BJ (cell line): ENCODE data around the gene GRB7. TPM values are rescaled to one million over a fixed set of nuclear protein-coding genes. Genes with fewer than 3 reads are reported as not detected.

ENCODE experiments used
- CTCF ChIA-PET: fragments of 350-600 bp; formaldehyde crosslinking; extraction: SDS; loops from one replicate; lab custom pipeline; 2021; ENCODE audit warnings: antibody characterized with exemption, inconsistent platforms; lab: Yijun Ruan, JAX
- POLR2A ChIA-PET: fragments of 300-600 bp; sonication (Branson Sonifier 250); formaldehyde crosslinking; extraction: SDS; loops from one replicate; lab custom pipeline; 2021; ENCODE audit warnings: antibody characterized with exemption; lab: Charles Lee
- DNase-seq: peaks from one replicate; pipeline ENCODE4 v3.0.0-alpha.2; 2011; ENCODE audit warnings: low read depth
- H3K27me3 ChIP-seq: 2 replicates; pipeline ENCODE4 v1.6.0; 2011; ENCODE audit warnings: low read length; ENCODE audit not compliant: control insufficient read depth, insufficient read depth
- H3K36me3 ChIP-seq: 2 replicates; pipeline ENCODE4 v1.5.1; 2011; ENCODE audit warnings: low read length; ENCODE audit not compliant: control insufficient read depth, insufficient read depth
- H3K4me3 ChIP-seq: 2 replicates; pipeline ENCODE4 v1.5.1; 2011; ENCODE audit warnings: low read depth, mild to moderate bottlenecking, control low read depth, low read length
- polyA plus RNA-seq: library from polyadenylated mRNA; depleted of rRNA; stranded (reverse); fragments of >200 nt; gene quantifications from 2 replicates; pipeline ENCODE4 v1.2.3, GENCODE V29; 2011
- TF ChIP-seq, protein P1 (sequence below): IDR thresholded peaks from 2 replicates; pipeline ENCODE4 v1.5.1; 2011; ENCODE audit warnings: low read depth, mild to moderate bottlenecking, control low read depth, inconsistent platforms, low read length, moderate library complexity; ENCODE audit not compliant: insufficient read depth

GRB7 gene
- polyA plus RNA-seq, 1 experiment = 0.23 TPM

DNA sequence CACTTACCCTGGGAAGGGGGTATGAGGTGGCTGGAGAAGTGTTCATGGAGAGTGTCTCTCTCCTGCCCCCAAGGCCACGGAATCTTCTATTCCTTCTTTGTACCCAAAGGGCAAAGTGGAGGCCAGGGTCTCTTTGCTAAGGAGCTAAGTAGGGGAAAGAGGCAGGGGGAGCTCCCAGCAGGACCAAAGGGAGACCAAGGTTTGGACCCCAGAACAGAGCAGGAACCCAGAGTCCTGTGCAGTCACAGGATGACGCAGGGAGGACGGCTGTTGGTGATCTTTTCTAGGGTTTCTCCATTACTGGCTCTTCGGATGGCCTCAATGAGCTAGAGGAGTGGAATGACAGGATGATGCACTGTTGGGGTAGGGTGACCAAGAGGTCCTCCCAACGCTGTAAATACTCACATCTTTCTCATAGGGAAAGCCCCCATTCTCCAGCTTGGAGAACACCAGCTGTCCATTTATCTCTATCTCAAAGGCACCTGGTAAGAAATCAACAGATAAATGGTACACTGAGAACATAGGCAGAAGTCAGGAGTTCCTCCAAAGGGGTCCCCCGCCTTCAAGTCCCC is 8.4 kb upstream of the GRB7 start:
- POLR2A ChIA-PET = interaction anchor here (0.7 kb wide), 1 partner anchor 34 kb away, joined by 4 read pairs; no protein-coding TSS in a partner anchor
- H3K36me3 ChIP-seq = peaks cover 30% of the 10 kb centered on the region
- no peak for DNase-seq
- H3K4me3 ChIP-seq = peak overlapping the region; percentile 89
- H3K27me3 ChIP-seq = peaks cover 1% of the 10 kb centered on the region; the same call in 1 of the 2 replicates
- CTCF ChIA-PET = interaction anchor here (0.6 to 3.6 kb wide), 20 partner anchors 8 to 108 kb away, joined by 3 to 15 read pairs (median 6); partner anchors contain the start of genes ERBB2, PGAP3 and PNMT
- TF ChIP-seq, protein P1, sequence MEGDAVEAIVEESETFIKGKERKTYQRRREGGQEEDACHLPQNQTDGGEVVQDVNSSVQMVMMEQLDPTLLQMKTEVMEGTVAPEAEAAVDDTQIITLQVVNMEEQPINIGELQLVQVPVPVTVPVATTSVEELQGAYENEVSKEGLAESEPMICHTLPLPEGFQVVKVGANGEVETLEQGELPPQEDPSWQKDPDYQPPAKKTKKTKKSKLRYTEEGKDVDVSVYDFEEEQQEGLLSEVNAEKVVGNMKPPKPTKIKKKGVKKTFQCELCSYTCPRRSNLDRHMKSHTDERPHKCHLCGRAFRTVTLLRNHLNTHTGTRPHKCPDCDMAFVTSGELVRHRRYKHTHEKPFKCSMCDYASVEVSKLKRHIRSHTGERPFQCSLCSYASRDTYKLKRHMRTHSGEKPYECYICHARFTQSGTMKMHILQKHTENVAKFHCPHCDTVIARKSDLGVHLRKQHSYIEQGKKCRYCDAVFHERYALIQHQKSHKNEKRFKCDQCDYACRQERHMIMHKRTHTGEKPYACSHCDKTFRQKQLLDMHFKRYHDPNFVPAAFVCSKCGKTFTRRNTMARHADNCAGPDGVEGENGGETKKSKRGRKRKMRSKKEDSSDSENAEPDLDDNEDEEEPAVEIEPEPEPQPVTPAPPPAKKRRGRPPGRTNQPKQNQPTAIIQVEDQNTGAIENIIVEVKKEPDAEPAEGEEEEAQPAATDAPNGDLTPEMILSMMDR = no peak

DNA sequence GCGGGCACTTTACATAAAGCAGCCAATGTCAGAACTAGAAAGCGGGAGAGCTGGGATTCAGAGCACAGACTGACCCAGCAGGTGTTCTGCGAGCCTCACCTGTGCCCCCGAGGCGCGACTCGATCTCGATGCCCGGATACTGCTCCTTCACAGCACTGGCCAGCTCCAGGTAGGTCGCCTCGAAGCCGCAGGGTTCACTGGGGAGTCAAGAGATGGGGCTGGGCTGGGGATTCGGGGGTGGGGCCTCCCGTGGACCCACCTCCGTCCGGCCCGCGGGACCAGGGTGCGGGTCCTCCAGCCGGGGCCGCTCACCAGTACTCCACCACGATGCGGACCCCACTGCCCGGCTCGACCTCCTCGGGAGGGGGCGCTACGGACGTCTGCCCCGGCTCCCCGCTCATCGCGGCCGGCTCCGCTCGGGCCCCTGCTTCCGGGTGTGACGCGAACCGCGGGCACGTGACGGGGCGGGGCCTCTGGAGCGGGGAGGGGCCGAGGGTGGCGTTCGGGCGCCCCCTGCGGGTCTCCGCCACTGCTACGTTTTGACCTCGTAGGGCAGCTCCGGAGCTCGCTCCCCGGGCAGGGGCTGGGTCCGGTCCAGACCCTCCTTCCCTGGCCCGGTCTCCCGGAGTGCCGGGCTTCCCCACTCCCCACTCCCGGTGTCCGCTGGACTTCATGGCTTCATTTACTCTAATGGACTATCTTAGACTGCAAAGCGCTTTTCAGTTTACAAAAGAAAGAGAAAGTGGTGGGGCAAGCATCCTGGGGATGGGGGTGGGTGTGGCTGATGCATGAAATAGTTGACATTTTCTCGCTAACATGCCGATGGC is 7.4 kb upstream of the GRB7 start, which contains the start of gene MIEN1:
Gene MIEN1, minus strand, starts transcription at position 438 of the 827 bp plus-strand sequence. Its CDS starts 37 bp downstream, at position 401.
- peaks cover 22% of the 10 kb centered on the region for H3K36me3 ChIP-seq
- ChIA-PET CTCF (interaction anchor here (0.6 to 3.6 kb wide), 26 partner anchors 8 to 108 kb away, joined by 3 to 15 read pairs (median 4); partner anchors contain the start of genes ERBB2, PGAP3 and PNMT), POLR2A (interaction anchor here (0.6 to 0.7 kb wide), 2 partner anchors 33 to 185 kb away, joined by 3 to 4 read pairs; no protein-coding TSS in a partner anchor)
- no peak for DNase-seq
- H3K27me3 ChIP-seq = peaks cover 1% of the 10 kb centered on the region; the same call in 1 of the 2 replicates
- TF ChIP-seq, protein P1 = peak; percentile 84
- H3K4me3 ChIP-seq = peak within 1 kb of the TSS; percentile 89

DNA sequence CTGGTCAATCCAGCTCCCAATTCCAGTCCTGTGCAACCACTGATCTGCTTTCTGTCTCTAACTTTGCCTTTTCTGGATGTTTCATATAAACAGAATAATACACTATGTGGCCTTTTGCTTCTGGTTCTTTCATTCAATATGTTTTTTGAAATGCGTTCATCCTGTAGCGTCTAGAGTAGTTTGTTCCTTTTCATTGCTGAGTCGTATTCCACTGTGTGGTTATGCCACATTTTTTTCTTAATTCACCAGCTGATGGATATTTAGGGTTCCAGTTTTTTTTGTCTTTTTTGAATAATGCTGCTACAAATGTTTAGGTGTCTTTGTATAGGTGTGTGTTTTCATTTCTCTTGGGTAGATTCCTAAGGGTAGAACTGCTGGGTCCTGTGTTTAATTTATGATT is 5.2 kb upstream of the GRB7 start:
- no peak overlapping the region for H3K4me3 ChIP-seq
- POLR2A ChIA-PET = no interaction called here
- TF ChIP-seq, protein P1 = no peak
- peaks cover 1% of the 10 kb centered on the region for H3K27me3 ChIP-seq
- no peak for DNase-seq
- CTCF ChIA-PET = interaction anchor here (1.8 to 3.1 kb wide), 3 partner anchors 11 to 111 kb away, joined by 4 to 15 read pairs (median 12); partner anchors contain the start of gene ERBB2
- peaks cover 10% of the 10 kb centered on the region for H3K36me3 ChIP-seq

DNA sequence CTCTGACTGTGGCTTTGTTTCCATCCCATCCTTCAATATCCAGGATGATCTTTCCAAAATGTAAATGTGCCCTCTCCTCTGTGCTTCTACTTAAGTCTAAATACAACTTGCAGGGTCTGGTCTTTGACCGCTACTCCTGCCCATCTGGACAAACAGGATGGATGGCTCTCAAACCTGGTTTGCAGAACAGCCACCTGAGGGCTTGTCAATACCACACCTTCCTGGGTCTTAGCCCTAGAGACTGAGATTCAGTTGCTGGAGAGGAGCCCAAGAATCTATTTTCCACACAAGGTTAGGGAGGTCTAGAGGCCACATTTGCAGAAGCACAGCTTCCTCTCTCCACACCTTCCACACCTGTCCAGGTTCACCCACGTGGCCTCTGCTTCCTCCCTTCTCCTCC is 1.9 kb upstream of the GRB7 start:
- Histone ChIP-seq H3K27me3 (peaks cover 1% of the 10 kb centered on the region), H3K36me3 (no peaks in the 10 kb centered on the region), H3K4me3 (no peak overlapping the region)
- no peak for DNase-seq
- TF ChIP-seq, protein P1 = no peak
- CTCF ChIA-PET = no interaction called here
- POLR2A ChIA-PET = no interaction called here
